Lung (tissue), 16 donors: Measurements from ENCODE around the gene CCDC86. TPM values are rescaled to one million over a fixed set of nuclear protein-coding genes. Genes with fewer than 3 reads are reported as not detected.

ENCODE experiments used
- ATAC-seq: fragments of 200-7000 bp; cut with Tn5 transposase; one replicate; pipeline ENCODE4 v1.9.1; 2020; ENCODE audit warnings: moderate number of reproducible peaks; ENCODE audit not compliant: insufficient read depth, low FRiP score
- DNase-seq, 3 donors: peaks; one replicate each; pipeline ENCODE4 v3.0.0-alpha.2; 2013 to 2017
- H3K27ac ChIP-seq, 2 donors: one replicate each; pipeline ENCODE4 v1.5.1; 2013; ENCODE audit warnings: mild to moderate bottlenecking in 2 of 2, moderate library complexity in 2 of 2, control low read depth in 1 of 2, inconsistent platforms in 1 of 2, low read depth in 1 of 2, low read length in 1 of 2
- H3K27me3 ChIP-seq, 3 donors: one replicate each; pipeline ENCODE4 v1.5.1; 2013; ENCODE audit warnings: low read length in 2 of 3; ENCODE audit not compliant: control insufficient read depth in 3 of 3, insufficient read depth in 3 of 3
- H3K36me3 ChIP-seq, 4 donors: one replicate each; pipeline ENCODE4 v1.5.1; 2013; ENCODE audit warnings: low read length in 4 of 4, mild to moderate bottlenecking in 1 of 4, moderate library complexity in 1 of 4; ENCODE audit not compliant: control insufficient read depth in 4 of 4, insufficient read depth in 4 of 4
- H3K4me1 ChIP-seq, 5 donors: one replicate each; pipeline ENCODE4 v1.5.1; 2013; ENCODE audit warnings: low read length in 5 of 5, mild to moderate bottlenecking in 2 of 5, moderate library complexity in 1 of 5; ENCODE audit not compliant: control insufficient read depth in 5 of 5, insufficient read depth in 5 of 5
- H3K4me3 ChIP-seq: one replicate; pipeline ENCODE4 v1.5.1; 2013; ENCODE audit warnings: mild to moderate bottlenecking, control low read depth, moderate library complexity
- H3K9ac ChIP-seq, 2 donors: one replicate each; pipeline ENCODE4 v1.5.1; 2013; ENCODE audit warnings: low read length in 2 of 2, control low read depth in 1 of 2; ENCODE audit not compliant: insufficient read depth in 1 of 2
- H3K9me3 ChIP-seq, 4 donors: one replicate each; pipeline ENCODE4 v1.5.1; 2013; ENCODE audit warnings: low read length in 3 of 4, mild to moderate bottlenecking in 1 of 4, moderate library complexity in 1 of 4; ENCODE audit not compliant: control insufficient read depth in 4 of 4, insufficient read depth in 3 of 4
- WGBS, 2 donors: extraction: QIAGEN DNeasy Blood & Tissue Kit; methylation state at CpG; one replicate each; pipeline ENCODE4 v1.1.7; 2013; 5-methylcytosine and 5-hydroxymethylcytosine counted together
- long read RNA-seq, 5 donors: transcript quantifications; one replicate each; lab custom pipeline, GENCODE V29; 2026
- polyA plus RNA-seq, 2 donors: library from polyadenylated mRNA; stranded (reverse); fragments of 200-250 nt; gene quantifications; one replicate each; pipeline ENCODE4 v1.2.1, GENCODE V29; 2013
- total RNA-seq, 2 donors: library from RNA; depleted of rRNA in 1 of 2; stranded (reverse); fragments of >200 nt in 1 of 2; gene quantifications; one replicate each; pipeline ENCODE4 v1.2.1, GENCODE V29; 2014 to 2021
- TF ChIP-seq, protein P1 (sequence below): IDR thresholded peaks from 2 replicates; pipeline ENCODE4 v1.5.1; 2012; ENCODE audit warnings: mild to moderate bottlenecking; ENCODE audit errors: control extremely low read depth, extremely low read depth
- donor health status: control.
- donor health status: control.
- donor health status: Bipolar disorder and iron deficiency.
- donor health status: healthy.
- donor health status: DM: yes; HTN: yes; CAD: no.

The CCDC86 gene, protein sequence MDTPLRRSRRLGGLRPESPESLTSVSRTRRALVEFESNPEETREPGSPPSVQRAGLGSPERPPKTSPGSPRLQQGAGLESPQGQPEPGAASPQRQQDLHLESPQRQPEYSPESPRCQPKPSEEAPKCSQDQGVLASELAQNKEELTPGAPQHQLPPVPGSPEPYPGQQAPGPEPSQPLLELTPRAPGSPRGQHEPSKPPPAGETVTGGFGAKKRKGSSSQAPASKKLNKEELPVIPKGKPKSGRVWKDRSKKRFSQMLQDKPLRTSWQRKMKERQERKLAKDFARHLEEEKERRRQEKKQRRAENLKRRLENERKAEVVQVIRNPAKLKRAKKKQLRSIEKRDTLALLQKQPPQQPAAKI
- total RNA-seq: 10 to 100 TPM in 1 of 2 donors, 1 to 10 TPM in 1; 8.7 to 19.8 TPM
- polyA plus RNA-seq: 10 to 100 TPM; 10.1 to 25.0 TPM
- long read RNA-seq, donor 1, transcript CCDC86-201 (4 exons, 1,893 nt): major isoform, 11 of 12 reads
- long read RNA-seq, donor 1, partial matches to known transcripts: 0 of 12 reads
- long read RNA-seq, donor 1, other reads (novel, unspliced or antisense): 0 of 12 reads
- long read RNA-seq, donor 2, partial matches to known transcripts: 0 of 5 reads
- long read RNA-seq, donor 2, other reads (novel, unspliced or antisense): 0 of 5 reads
- long read RNA-seq, donor 3, transcript CCDC86-201 (4 exons, 1,893 nt): major isoform, 5 of 6 reads
- long read RNA-seq, donor 3, partial matches to known transcripts: 0 of 6 reads
- long read RNA-seq, donor 3, other reads (novel, unspliced or antisense): 0 of 6 reads
- long read RNA-seq, donor 4, partial matches to known transcripts: 23 of 38 reads
- long read RNA-seq, donor 4, other reads (novel, unspliced or antisense): 10 of 38 reads
- long read RNA-seq, donor 5, transcript CCDC86-201 (4 exons, 1,893 nt): major isoform, 16 of 16 reads
- long read RNA-seq, donor 5, partial matches to known transcripts: 0 of 16 reads
- long read RNA-seq, donor 5, other reads (novel, unspliced or antisense): 0 of 16 reads

DNA sequence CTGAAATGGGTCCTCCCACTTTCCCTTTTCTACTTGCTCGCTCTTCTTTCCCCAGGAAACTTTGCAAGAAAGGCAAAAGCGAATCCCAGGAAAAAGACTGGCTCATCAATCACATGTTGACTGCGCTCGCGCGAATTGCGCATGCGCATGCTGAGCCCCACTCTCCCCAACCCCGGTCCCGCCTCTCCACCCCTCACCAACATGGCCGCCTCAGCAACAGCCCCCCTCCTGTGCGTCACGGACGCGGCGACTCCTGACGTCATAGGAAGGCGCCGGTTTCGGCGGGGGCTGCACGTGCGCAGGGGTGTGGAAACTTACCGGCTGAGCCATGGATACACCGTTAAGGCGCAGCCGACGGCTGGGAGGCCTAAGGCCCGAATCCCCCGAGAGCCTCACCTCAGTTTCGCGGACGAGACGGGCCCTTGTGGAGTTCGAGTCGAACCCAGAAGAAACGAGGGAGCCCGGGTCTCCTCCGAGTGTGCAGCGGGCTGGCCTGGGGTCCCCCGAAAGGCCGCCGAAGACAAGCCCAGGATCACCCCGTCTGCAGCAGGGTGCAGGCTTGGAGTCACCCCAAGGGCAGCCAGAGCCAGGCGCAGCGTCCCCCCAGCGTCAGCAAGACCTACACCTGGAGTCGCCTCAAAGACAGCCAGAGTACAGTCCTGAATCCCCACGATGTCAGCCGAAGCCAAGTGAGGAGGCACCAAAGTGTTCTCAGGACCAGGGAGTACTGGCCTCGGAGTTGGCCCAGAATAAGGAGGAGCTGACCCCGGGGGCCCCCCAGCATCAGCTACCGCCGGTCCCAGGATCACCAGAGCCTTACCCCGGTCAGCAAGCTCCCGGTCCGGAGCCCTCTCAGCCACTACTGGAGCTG is at the start of gene CCDC86:
CCDC86 (plus strand) TSS at position 317 of the 871 bp plus-strand sequence; CDS start at position 329, 12 bp downstream.
- DNase-seq: peak; percentile 97 to 99 (median 98)
- peak; percentile 89 for ATAC-seq
- H3K36me3 ChIP-seq: peaks cover 0 to 2% (median 0%) of the 10 kb centered on the region in 4 donors
- TF ChIP-seq, protein P1, sequence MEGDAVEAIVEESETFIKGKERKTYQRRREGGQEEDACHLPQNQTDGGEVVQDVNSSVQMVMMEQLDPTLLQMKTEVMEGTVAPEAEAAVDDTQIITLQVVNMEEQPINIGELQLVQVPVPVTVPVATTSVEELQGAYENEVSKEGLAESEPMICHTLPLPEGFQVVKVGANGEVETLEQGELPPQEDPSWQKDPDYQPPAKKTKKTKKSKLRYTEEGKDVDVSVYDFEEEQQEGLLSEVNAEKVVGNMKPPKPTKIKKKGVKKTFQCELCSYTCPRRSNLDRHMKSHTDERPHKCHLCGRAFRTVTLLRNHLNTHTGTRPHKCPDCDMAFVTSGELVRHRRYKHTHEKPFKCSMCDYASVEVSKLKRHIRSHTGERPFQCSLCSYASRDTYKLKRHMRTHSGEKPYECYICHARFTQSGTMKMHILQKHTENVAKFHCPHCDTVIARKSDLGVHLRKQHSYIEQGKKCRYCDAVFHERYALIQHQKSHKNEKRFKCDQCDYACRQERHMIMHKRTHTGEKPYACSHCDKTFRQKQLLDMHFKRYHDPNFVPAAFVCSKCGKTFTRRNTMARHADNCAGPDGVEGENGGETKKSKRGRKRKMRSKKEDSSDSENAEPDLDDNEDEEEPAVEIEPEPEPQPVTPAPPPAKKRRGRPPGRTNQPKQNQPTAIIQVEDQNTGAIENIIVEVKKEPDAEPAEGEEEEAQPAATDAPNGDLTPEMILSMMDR: no peak
- no peaks in the 10 kb centered on the region for H3K9me3 ChIP-seq
- H3K9ac ChIP-seq: peak within 1 kb of the TSS; percentile 78 to 82
- WGBS, 2 donors: 1% methylated on average over 55 to 57 of the region's 57 CpGs
- H3K4me3 ChIP-seq: peak within 1 kb of the TSS; percentile 85
- H3K4me1 ChIP-seq: peaks cover 4 to 32% (median 17%) of the 10 kb centered on the region in 5 donors
- H3K27me3 ChIP-seq: no peaks in the 10 kb centered on the region
- peak within 1 kb of the TSS; percentile 38 to 70 for H3K27ac ChIP-seq

DNA sequence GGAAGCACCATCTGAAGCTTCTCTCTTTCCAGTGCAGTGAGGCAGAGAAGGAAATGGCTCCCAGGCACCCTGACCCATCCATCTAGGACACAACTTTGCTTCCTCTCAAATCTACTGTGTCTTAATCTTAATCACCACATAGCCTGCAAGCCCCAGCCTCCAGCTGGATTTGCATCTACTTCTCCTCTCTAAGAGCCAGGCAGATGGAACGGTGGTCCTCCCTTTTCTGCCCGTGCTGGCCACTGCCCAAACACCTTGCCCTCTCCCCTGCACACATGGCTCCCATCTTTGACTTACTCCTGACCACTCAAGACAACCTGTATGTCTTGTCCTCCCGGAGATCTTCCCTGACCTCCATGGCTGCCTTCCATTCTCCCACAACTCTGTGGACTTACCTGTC is 49.4 kb upstream of the CCDC86 start:
- 67 to 88% methylated on average over 3 of the region's 3 CpGs for WGBS, 2 donors
- ATAC-seq (no peak), DNase-seq (no peak)
- TF ChIP-seq, protein P1: no peak
- Histone ChIP-seq H3K4me3 (no peak overlapping the region), H3K27ac (no peak overlapping the region), H3K27me3 (peaks cover 0 to 3% (median 0%) of the 10 kb centered on the region in 3 donors), H3K9ac (no peak overlapping the region), H3K4me1 (no peaks in the 10 kb centered on the region), H3K36me3 (no peaks in the 10 kb centered on the region), H3K9me3 (peaks cover 0 to 4% (median 1%) of the 10 kb centered on the region in 4 donors)

DNA sequence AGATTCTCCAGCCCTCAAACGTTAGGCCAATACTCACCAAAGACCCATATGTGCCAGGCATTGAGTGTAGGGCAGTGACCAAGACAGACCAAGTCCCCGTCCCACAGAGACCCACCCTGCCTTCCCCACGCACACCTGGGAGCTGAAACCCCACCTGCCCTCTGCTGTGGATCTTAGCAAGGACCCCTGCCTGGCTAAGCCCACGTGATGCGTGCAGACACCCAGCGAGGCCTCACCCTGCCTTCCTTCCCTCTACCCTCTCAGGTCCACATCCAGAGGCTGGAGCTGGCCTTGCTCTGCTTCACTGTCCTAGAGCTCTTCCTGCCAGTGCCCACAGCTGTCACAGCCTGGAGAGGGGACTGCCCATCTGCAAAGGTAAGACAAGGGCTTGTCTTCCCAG is 46.6 kb upstream of the CCDC86 start:
- TF ChIP-seq, protein P1: no peak
- 66 to 83% methylated on average over 6 of the region's 6 CpGs for WGBS, 2 donors
- peaks cover 0 to 10% (median 0%) of the 10 kb centered on the region in 3 donors for H3K27me3 ChIP-seq
- no peaks in the 10 kb centered on the region for H3K36me3 ChIP-seq
- no peak overlapping the region for H3K27ac ChIP-seq
- H3K4me3 ChIP-seq: no peak overlapping the region
- H3K4me1 ChIP-seq: no peaks in the 10 kb centered on the region
- DNase-seq (no peak), ATAC-seq (no peak)
- H3K9ac ChIP-seq: no peak overlapping the region
- peaks cover 0 to 4% (median 1%) of the 10 kb centered on the region in 4 donors for H3K9me3 ChIP-seq
